ENCODE results near the gene NUBP2.

Gene NUBP2, protein sequence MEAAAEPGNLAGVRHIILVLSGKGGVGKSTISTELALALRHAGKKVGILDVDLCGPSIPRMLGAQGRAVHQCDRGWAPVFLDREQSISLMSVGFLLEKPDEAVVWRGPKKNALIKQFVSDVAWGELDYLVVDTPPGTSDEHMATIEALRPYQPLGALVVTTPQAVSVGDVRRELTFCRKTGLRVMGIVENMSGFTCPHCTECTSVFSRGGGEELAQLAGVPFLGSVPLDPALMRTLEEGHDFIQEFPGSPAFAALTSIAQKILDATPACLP

DNA sequence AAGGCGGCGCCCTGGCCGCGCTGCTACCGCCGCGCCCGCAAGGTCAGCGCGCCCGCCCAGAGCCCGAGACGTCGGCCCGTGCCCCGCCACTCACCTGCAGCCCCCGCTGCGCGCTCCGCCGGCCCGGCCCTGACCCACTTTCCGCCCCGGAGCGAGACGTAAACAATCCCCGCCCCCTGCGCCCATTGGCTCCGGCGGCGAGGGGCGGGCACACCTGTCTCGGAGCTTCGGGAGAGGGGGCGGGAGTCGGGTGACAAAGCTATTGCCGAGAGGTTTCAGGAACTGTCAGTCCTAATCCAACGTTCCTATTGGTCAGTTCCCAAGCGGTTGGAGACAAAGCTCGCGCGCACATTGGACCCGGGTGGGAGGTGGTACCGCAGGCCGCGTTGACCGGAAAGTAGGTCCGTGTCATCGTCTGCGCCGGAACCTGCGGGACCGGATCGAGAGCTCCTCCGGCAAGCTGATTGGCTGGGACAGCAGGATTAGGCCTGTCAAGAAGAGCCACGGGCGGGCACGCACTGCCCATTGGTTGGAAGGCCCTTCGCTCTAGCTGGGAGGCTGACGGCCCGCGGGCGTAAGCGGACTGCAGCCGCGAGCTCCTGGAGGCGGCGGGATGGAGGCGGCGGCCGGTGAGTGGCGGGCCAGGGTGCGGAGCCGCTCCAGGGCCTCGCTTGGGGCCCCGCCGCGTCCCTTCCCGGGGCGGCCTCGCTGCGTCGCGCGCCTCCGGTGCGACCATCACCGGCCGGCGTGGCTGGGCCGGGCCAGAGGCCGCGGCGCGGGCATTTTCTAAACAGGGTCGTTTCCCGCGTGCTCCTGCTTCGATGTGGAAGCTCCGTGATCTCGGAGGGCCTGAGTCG is at the start of gene NUBP2, which contains the start of gene SPSB3:
Gene NUBP2 (plus strand): TSS at position 553 of the 857 bp plus-strand sequence. CDS start 61 bp downstream, at position 614.
Gene SPSB3 (minus strand): TSS at position 164 of the 857 bp plus-strand sequence. CDS start 1,088 bp downstream, outside the sequence.
- TF ChIP-seq, protein P1, sequence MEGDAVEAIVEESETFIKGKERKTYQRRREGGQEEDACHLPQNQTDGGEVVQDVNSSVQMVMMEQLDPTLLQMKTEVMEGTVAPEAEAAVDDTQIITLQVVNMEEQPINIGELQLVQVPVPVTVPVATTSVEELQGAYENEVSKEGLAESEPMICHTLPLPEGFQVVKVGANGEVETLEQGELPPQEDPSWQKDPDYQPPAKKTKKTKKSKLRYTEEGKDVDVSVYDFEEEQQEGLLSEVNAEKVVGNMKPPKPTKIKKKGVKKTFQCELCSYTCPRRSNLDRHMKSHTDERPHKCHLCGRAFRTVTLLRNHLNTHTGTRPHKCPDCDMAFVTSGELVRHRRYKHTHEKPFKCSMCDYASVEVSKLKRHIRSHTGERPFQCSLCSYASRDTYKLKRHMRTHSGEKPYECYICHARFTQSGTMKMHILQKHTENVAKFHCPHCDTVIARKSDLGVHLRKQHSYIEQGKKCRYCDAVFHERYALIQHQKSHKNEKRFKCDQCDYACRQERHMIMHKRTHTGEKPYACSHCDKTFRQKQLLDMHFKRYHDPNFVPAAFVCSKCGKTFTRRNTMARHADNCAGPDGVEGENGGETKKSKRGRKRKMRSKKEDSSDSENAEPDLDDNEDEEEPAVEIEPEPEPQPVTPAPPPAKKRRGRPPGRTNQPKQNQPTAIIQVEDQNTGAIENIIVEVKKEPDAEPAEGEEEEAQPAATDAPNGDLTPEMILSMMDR (IDR thresholded peaks at IDR 0.05; ENCODE audit: borderline replicate concordance, insufficient read depth, low read depth, low read length), result no peak
- H3K4me3 ChIP-seq (ENCODE audit: low read depth, low read length), result peak within 1 kb of the TSS; percentile 77

DNA sequence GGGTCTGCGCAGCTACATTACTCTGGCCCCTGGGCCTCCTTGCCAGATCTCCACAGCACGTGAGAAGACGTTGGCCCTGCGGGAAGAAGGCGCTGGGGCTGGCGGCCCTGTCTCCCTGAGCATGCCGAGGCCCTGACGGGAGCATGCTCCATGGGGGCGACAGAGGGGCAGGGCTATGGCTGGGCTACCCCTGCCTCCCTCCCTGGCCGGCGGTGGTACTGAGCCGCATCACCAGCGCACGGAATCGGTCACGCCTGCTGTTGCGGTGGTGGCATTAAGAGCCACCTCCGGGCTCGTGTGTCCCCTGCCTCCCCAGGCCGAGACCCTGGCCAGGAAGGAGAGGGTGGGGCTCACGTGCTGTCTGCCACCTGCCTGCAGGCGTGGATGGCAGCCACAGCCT is 48.6 kb upstream of the NUBP2 start:
- no peak overlapping the region for H3K4me3 ChIP-seq (ENCODE audit: low read depth, low read length)
- TF ChIP-seq, protein P1 (IDR thresholded peaks at IDR 0.05; ENCODE audit: borderline replicate concordance, insufficient read depth, low read depth, low read length), result no peak

DNA sequence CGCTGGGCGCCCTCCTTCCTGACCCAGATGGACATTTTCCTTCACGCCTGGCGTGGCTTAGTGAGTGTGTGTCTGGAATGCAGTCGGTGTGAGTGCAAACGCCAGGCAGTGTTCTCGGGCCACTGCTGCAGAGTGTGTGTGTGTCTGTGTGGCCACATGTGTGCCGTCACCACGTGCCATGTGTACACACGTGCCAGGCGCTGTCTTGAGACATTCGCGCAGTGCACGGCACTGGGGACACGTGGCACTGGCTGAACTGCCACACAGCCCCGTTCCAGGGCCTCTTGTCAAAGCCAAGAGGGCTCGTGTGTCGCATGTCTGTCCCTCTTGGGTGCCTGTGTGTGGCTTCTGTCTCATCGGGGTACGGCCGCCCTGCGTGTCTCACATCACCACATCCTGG is 47.9 kb upstream of the NUBP2 start:
- no peak overlapping the region for H3K4me3 ChIP-seq (ENCODE audit: low read depth, low read length)
- TF ChIP-seq, protein P1 (IDR thresholded peaks at IDR 0.05; ENCODE audit: borderline replicate concordance, insufficient read depth, low read depth, low read length), result no peak

DNA sequence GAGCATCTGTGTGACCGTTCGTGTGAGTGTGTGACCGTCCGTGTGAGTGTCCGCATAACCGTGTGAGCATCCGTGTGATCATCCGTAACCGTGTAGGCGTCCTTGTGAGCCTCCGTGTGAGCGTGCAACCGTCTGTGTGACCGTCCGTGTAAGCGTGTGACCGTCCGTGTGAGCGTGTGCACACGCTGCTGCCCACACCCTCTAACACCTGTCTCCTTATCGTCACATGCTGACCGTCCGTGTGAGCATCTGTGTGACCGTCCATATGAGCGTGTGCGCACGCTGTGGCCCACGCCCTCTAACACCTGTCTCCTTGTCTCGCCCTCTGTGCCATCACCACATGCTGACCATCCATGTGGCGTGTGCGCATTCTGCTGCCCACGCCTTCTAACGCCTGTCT is 42.5 kb upstream of the NUBP2 start:
- no peak overlapping the region for H3K4me3 ChIP-seq (ENCODE audit: low read depth, low read length)
- TF ChIP-seq, protein P1 (IDR thresholded peaks at IDR 0.05; ENCODE audit: borderline replicate concordance, insufficient read depth, low read depth, low read length), result no peak

DNA sequence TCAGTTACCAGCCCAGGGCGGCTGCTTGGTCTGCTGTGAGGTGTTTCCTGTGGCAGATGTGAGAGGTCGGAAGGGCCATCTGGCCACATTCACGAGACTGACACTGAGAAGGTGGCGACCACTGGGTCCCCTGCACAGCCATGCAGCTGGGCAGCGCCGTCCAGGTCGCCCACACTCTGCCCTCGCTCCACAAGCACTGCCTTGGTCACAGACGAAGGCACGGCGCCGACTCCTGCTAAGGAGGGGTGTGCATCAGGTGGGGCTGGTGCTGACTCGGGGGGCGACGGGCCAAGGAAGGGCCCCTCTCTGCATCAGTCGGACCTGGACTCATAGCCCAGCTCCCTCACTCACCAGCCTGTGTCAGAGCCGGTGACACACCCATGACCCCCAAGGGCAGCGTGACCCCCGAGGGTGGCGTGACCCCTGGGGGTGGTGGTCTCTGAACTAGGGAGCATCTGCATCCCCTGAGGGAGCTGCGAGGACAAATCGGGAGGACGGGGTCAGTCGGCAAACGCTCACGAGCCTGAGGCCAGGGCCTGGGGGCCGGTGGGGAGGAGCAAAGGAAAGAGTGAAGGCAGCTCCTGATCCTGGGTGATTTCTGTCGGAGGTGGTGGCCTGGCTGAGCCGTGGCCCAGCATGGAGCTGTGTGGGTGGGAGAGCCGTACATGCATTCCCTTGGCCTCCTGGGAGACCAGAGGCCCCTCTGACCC is 41.8 kb upstream of the NUBP2 start:
- TF ChIP-seq, protein P1 (IDR thresholded peaks at IDR 0.05; ENCODE audit: borderline replicate concordance, insufficient read depth, low read depth, low read length), result no peak
- no peak overlapping the region for H3K4me3 ChIP-seq (ENCODE audit: low read depth, low read length)

DNA sequence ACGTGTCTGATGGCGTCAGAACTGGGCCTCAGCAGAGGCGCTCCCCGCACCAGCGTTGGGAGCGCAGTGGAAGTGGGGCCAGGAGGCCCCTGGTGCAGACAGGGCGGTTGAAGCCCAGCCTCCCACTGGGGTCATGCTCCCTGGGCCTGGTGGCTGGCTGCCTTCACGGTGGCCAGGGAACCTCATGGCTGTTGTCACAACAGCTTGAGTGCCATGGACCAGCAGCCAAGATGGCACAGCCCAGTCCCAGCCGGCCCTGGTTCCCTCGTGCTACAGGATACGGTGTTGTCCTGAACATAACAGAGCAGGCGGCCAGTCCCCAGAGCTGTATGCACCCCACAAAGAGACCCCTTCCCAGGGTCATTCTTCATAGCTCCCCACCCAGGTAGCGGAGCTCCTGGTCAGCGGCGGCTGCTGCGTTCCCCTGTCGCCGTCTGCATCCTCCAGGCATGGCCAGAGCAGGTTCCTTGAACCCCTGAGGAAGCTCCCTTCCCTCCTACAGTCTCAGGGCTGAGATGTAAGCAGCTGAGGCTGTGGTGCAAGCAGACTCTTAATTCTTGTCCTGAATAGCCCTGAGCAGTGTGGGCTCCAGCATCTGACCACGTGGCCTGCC is 41.1 kb upstream of the NUBP2 start:
- H3K4me3 ChIP-seq (ENCODE audit: low read depth, low read length), result no peak overlapping the region
- TF ChIP-seq, protein P1 (IDR thresholded peaks at IDR 0.05; ENCODE audit: borderline replicate concordance, insufficient read depth, low read depth, low read length), result no peak

Measured in GM12875 (cell line).